ENCODE measurements around the gene RAB3IP.
"Not testable (repeated sequence)": the region's sequence is repeated elsewhere in the genome, so short reads cannot be mapped to it uniquely, and the experiment has no call there.

Gene RAB3IP

DNA sequence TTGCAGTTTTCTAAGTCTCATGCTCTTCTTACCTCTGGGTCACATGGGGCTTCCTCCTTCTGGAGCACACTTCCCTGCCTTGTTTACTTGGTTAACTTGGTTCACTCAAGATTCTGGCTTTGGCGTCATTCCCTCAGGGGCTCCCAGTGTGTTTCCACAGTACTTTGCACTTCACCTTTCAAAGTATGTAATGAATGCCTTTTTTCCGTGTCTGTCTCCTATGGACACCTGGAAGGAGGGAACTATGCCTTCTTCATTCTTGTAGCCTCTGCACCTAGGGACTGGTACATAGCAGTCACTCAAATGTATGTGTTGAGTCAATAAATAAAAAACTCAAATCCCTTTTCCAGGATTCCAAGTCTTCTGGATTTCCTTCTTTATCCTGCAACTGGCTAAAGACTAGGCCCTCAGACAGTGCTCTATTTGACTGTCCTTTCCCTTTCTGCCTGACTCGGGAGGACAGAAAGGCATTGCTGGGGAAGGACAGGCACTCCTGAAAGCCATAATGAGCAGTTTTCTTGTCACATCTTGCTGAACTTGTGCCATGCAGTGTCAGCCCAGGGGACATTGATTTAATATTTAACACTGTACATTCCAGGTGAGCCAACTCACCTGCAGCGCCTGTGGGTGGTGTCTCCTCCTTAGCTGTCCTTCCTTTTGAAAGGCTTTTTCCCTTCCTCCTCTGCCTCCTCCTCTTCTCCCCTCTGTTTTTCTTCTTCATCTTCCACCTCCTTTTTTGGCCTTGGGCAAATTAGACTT lies 99.2 kb downstream of the RAB3IP start:
- no peak for DNase-seq

DNA sequence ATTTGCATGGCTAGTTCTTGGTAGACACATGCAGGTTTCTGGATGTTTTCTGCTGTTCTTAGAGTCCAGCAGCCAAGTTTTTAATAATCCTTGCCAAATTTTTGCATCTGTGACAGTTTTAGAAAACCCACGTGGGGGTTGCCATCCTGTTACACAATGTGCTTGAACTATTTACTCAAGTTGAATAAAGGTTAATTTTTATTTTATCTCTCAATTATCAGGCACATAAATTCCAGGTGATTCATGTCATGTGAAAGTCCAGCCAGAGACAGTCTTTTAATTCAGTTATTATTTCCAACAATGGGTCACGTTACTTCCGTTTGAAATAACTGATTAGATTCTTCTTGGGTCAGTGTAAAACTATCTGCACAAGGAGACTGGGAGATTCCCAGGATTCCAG lies 102.1 kb downstream of the RAB3IP start:
- no peak for DNase-seq

DNA sequence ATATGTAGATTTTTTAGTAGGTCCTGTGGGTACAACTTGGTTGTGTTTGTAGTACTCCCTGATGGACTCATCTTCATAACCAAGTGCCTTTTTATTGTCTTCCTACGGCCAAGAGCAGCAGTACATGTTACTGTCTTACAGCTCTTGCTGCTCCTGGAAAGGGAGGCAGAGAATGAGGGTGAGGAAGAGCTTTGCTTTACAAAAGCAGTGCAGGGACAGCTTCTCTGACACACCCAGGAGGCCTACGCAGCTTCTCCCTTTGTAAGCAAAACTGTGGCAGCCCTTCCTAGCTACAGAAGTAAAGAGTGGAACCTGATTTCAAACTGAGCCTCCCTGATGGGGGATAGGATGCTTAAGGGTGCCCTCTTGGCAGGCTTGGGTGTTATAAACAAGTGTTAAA lies 104.9 kb downstream of the RAB3IP start:
- no peak for DNase-seq

DNA sequence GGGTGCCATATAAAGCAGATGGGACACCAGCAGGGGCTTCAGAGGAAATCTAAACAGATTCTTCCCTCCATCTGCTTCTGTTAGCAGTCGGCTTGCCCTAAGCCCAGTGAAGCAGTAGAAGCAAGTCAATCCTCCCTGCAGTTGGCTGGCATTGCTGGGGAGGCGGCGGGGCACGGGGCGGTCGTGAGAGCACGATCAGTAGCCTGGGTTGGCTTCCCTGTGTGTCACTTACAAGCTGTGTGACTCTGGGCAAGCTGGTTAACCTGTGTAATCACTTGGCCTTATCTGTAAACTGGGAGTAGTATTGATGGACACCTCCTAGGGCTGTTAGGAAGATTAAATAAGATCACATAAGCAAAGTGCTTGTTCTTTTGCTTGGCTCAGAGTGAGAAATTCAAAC lies 105.8 kb downstream of the RAB3IP start:
- DNase-seq, result no peak

DNA sequence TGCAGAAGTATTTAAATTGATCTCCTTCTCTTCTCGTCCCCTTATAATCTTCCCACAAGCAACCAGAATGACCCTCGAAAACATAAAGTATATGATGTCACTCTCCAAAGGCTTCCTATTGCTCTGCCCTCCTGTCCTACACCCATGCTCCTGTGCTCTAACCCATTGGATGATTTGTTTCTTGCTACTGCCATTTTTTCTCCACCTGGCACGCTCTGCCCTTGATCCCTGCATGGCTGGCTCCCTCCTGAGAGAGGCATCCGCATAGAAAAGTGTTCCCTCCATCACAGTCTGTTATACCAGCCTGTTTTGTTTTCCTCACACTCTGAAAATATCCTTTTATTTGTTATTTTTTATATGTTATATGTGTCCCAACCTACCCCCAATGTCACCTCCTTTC lies 106.2 kb downstream of the RAB3IP start:
- DNase-seq, result no peak

GRCh38 chr12:69846976-69847375 lies 108.3 kb downstream of the RAB3IP start:
- DNase-seq, result no peak

DNA sequence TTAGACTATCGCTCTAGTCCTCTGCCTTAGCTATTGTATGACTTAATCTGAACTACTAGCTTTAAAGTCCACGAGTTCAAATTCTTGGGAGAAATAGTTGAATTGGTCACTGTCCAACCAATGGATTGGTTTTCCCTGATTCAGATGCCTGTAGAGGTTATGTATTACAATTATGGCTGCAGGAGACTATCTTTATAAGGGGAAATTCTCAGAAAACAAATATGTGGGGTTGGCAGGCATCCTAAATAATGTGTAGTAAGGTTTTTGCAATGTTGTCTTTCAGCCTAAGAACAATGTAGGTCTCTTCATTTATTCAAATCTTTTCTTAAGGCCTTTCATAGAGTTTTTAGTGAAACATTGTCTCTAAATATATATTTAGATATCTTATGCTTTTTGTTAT lies 113.3 kb downstream of the RAB3IP start:
- DNase-seq, result no peak

DNA sequence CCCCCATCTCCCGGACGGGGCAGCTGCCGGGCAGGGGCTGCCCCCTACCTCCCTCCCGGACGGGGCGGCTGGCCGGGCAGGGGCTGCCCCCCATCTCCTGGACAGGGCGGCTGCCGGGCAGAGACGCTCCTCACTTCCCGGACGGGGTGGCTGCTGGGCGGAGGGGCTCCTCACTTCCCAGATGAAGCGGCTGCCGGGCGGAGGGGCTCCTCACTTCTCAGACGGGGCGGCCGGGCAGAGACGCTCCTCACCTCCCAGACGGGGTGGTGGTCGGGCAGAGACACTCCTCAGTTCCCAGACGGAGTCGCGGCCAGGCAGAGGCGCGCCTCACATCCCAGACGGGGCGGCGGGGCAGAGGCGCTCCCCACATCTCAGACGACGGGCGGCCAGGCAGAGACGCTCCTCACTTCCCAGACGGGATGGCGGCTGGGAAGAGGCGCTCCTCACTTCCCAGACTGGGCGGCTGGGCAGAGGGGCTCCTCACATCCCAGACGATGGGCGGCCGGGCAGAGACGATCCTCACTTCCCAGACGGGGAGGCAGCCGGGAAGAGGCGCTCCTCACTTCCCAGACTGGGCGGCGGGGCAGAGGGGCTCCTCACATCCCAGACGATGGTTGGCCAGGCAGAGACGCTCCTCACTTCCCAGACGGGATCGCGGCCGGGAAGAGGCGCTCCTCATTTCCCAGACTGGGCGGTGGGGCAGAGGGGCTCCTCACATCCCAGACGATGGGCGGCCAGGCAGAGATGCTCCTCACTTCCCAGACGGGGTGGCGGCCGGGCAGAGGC lies 114.7 kb downstream of the RAB3IP start:
- not testable (repeated sequence) for DNase-seq

DNA sequence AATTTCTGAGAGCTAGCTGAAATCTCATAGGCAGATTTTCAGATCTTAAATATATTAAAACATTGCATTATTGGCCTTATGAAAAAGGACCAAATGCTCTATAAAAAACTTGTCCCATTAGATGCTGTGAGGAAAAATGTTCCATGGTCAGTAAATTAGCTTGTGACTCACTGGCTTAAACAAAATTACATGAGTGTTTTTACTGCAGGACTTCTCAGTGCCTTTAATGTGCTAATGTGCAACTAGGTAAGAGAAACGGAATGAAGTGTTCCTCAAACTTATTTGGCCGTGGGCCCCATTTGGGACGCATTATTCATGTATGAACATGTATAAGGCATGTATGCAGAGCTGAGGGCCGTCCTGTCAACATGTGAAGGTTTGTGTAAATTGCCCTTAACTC lies 128.0 kb downstream of the RAB3IP start:
- DNase-seq, result no peak

DNA sequence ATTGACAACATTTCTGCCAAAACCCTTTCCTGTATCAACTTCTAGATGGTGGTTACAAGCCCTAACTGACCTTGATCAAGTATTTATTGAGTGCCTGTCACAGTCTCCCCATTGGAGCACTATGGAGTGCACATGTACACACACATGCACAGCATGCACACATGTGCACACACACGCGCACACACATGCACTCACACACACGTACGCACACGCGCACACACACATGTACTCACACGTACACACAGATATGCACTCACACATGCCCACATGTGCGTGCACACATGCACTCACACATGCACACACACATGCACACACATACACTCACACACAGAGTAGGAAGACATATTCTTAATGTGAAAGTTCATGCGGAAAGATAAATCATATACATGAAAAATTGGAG lies 130.0 kb downstream of the RAB3IP start:
- DNase-seq, result no peak

GRCh38 chr12:69872804-69873203 lies 134.1 kb downstream of the RAB3IP start:
- no peak for DNase-seq
